ENCODE measurements around the gene MRNIP.
"Not testable (repeated sequence)": the region's sequence is repeated elsewhere in the genome, so short reads cannot be mapped to it uniquely, and the experiment has no call there.

MRNIP gene

DNA sequence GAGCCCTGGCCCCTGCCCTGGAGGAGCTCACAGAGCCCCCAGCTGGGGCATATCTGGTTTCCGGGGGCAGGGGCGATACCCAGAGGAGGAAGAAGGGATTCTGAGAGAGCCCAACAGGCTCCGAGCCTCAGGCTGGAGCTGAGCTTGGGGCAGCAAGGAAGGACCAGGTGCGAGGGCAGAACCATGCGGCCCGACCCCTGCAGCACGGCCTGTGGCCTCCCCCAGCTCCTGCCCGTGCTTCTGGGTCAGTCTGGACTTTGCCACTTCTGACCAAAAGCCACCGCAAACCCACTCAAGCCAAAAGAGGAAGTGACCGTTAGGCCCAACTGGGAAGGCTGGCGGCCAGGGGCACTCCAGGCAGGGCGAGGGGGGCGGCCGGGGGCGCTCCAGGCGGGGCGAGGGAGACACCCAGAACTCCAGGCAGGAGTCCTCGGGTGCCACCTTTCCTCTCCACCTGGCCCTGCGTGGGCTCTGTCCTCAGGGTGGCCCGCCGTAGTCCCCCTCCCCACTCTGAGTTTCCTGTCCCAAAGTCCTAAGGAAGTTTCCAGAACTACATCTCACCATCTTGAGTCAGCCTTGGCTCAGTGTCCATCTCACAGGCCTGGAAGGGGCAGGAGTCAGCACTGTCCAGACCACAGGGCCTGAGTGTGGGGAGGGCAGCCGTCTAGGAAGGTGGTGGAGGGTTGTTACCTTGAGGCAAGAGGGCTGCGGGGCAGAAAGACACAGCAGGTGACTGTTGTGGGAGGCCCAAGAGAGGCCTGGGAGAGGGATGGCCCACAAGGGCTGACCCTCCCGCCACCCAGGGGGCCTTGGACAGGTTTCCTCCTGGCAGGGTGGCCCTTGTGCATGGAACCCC lies 65.8 kb downstream of the MRNIP start:
- no peak for DNase-seq (ENCODE audit: low read depth in 3 of 3)

- DNase-seq (ENCODE audit: low read depth in 3 of 3) = no peak
These were observed 66.6 kb downstream of the MRNIP start for GRCh38 chr5:179791881-179792611.

DNA sequence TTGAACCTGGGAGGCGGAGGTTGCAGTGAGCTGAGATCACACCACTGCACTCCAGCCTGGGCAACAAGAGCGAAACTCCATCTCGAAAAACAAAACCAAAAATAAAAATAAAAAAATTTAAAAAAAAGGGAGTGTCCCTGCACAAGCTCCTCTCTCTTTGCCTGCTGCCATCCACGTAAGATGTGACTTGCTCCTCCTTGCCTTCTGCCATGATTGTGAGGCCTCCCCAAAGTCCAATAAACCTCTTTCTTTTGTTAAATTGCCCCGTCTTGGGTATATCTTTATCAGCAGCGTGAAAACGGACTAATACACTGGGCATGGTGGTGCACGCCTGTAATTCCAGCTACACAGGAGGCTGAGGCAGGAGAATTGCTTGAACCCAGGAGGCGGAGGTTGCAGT lies 69.3 kb downstream of the MRNIP start:
- DNase-seq (ENCODE audit: low read depth in 3 of 3) = not testable (repeated sequence)

- no peak for DNase-seq (ENCODE audit: low read depth in 3 of 3)
These were observed 70.3 kb downstream of the MRNIP start for GRCh38 chr5:179788193-179788854.

Data from stimulated activated CD4-positive, alpha-beta T cell treated with anti-CD3 and anti-CD28 coated beads, TNF-alpha, amount 100 ng/mL, for 24 hours (primary cell).